Small intestine (tissue), 7 donors: Measurements from ENCODE around the gene COL4A3. TPM values are rescaled to one million over a fixed set of nuclear protein-coding genes. Genes with fewer than 3 reads are reported as not detected.

ENCODE experiments used
- DNase-seq, 2 donors: peaks; one replicate each; pipeline versions ENCODE4 v3.0.0 to v3.0.0-alpha.2; 2013
- FAIRE-seq: peaks from 2 replicates; lab custom pipeline; 2012; peaks lifted over from hg19 to GRCh38; lab: Jason Lieb, UNC
- H3K27ac ChIP-seq, 3 donors: one replicate each; pipeline ENCODE4 v1.5.1; 2013; ENCODE audit warnings: low read length in 2 of 3, mild to moderate bottlenecking in 2 of 3, control low read depth in 1 of 3, inconsistent platforms in 1 of 3, low read depth in 1 of 3, moderate library complexity in 1 of 3
- H3K27me3 ChIP-seq, 3 donors: one replicate each; pipeline ENCODE4 v1.6.1; 2013; ENCODE audit warnings: low read length in 3 of 3, inconsistent platforms in 1 of 3; ENCODE audit not compliant: control insufficient read depth in 3 of 3, insufficient read depth in 3 of 3
- H3K36me3 ChIP-seq, 3 donors: one replicate each; pipeline ENCODE4 v1.6.1; 2013; ENCODE audit warnings: low read length in 3 of 3, inconsistent platforms in 1 of 3, low read depth in 1 of 3, mild to moderate bottlenecking in 1 of 3, moderate library complexity in 1 of 3; ENCODE audit not compliant: control insufficient read depth in 3 of 3, insufficient read depth in 2 of 3
- H3K4me1 ChIP-seq, 3 donors: one replicate each; pipeline ENCODE4 v1.6.1; 2013; ENCODE audit warnings: low read length in 2 of 3, inconsistent platforms in 1 of 3, low read depth in 1 of 3, mild to moderate bottlenecking in 1 of 3, moderate library complexity in 1 of 3; ENCODE audit not compliant: control insufficient read depth in 3 of 3, insufficient read depth in 2 of 3
- H3K4me3 ChIP-seq, 3 donors: one replicate each; pipeline ENCODE4 v1.5.1; 2013; ENCODE audit warnings: low read length in 3 of 3, control low read depth in 1 of 3, inconsistent platforms in 1 of 3, low read depth in 1 of 3, mild to moderate bottlenecking in 1 of 3, moderate library complexity in 1 of 3
- H3K9me3 ChIP-seq, 2 donors: one replicate each; pipeline ENCODE4 v1.6.1; 2013; ENCODE audit warnings: low read depth in 1 of 2, low read length in 1 of 2; ENCODE audit not compliant: control insufficient read depth in 2 of 2, insufficient read depth in 1 of 2
- WGBS, 3 donors: extraction: QIAGEN DNeasy Blood & Tissue Kit; methylation state at CpG; one replicate each; pipeline ENCODE4 v1.1.7; 2013; 5-methylcytosine and 5-hydroxymethylcytosine counted together
- polyA plus RNA-seq, 4 donors: library from polyadenylated mRNA; stranded (reverse) in 3 of 4; unstranded in 1 of 4; fragments of 200-250 nt in 3 of 4; fragments of 120-200 nt in 1 of 4; gene quantifications; one replicate each; pipeline versions ENCODE4 v1.2.1 to v1.2.3, GENCODE V29; 2013
- donor health status: healthy with polysubstance abuse.
- donor health status: control.
- donor health status: control.
- donor health status: Bipolar disorder and iron deficiency.
- donor health status: healthy.

Gene COL4A3
- polyA plus RNA-seq, 4 donors, result under 0.01 to 0.21 (median 0.01) TPM; not detected in 1

DNA sequence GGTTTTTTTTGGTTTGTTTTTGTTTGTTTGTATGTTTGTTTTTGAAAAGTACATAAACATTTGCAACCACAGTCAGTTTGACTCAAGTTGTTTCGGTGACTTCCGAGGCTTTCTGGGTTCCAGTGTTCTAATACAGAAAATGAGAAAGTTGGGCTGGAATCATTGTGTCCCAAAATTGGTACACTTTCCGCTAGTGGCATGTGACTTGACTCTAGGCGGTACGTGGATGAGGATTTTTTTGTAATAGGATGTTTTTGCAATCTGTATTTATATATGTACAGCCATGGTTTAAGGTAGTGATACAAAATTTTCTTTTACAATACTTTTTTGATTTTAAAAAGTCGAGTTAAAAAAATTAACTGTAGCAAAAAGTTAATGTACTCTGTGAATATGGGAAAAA is 162.4 kb downstream of the COL4A3 start:
- H3K36me3 ChIP-seq, result peaks cover 2 to 5% (median 2%) of the 10 kb centered on the region in 3 donors
- WGBS, 3 donors, result 91 to 92% (median 91%) methylated on average over 6 of the region's 6 CpGs
- peaks cover 0 to 6% of the 10 kb centered on the region in 2 donors for H3K9me3 ChIP-seq
- no peak overlapping the region for H3K27ac ChIP-seq
- DNase-seq (no peak), FAIRE-seq (no peak)
- peak overlapping the region in 1 of 3 donors; percentile 64 for H3K4me3 ChIP-seq
- peaks cover 0 to 6% (median 5%) of the 10 kb centered on the region in 3 donors for H3K4me1 ChIP-seq
- no peaks in the 10 kb centered on the region for H3K27me3 ChIP-seq

DNA sequence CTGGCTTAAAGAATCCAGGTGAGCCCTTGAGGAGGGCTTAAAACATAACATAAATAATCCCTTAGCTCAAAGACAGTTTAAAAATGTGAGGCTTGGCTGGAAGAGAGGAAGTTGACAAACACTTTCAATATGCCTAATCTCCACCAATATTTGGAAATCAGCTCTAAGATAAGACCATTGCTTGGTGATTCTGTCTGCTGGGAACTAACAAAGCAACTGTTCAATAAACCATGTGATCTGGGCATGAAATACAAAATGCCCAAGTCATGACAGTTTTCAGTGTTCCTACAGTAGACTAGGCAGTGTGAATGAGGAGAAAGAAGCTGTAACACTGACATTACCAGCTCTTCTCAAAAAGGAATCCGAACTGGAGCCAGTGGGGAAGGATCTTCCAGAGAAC is 171.3 kb downstream of the COL4A3 start:
- DNase-seq (no peak), FAIRE-seq (no peak)
- no peaks in the 10 kb centered on the region for H3K9me3 ChIP-seq
- no peaks in the 10 kb centered on the region for H3K27me3 ChIP-seq
- H3K4me1 ChIP-seq, result peaks cover 0 to 3% (median 0%) of the 10 kb centered on the region in 3 donors
- 85 to 96% (median 88%) methylated on average over 1 of the region's 1 CpG for WGBS, 3 donors
- no peak overlapping the region for H3K27ac ChIP-seq
- no peak overlapping the region for H3K4me3 ChIP-seq
- peaks cover 3 to 20% (median 4%) of the 10 kb centered on the region in 3 donors for H3K36me3 ChIP-seq

DNA sequence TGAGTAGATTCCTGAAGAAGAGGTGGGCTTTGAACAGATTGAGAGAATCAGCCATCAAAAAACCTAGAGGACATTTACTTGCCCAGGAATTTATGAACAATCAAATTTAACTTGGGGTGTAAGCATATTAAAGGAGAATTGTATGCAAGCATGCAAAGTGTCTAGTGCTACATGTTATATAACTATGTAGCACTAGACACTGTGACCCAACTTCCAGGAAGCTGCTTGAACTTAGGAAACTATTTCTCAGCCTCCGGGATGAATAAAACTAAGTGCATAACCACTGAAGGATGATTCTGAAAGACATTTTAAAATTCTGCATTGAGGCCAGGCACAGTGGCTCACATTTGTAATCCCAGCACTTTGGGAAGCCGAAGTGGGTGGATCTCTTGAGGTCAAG is 173.0 kb downstream of the COL4A3 start:
- Histone ChIP-seq H3K36me3 (peaks cover 3 to 20% (median 4%) of the 10 kb centered on the region in 3 donors), H3K9me3 (no peaks in the 10 kb centered on the region), H3K27ac (no peak overlapping the region), H3K27me3 (no peaks in the 10 kb centered on the region), H3K4me3 (no peak overlapping the region), H3K4me1 (peaks cover 0 to 3% (median 0%) of the 10 kb centered on the region in 3 donors)
- no peak for FAIRE-seq
- WGBS, 3 donors, result 95 to 99% (median 98%) methylated on average over 2 of the region's 2 CpGs
- no peak for DNase-seq

DNA sequence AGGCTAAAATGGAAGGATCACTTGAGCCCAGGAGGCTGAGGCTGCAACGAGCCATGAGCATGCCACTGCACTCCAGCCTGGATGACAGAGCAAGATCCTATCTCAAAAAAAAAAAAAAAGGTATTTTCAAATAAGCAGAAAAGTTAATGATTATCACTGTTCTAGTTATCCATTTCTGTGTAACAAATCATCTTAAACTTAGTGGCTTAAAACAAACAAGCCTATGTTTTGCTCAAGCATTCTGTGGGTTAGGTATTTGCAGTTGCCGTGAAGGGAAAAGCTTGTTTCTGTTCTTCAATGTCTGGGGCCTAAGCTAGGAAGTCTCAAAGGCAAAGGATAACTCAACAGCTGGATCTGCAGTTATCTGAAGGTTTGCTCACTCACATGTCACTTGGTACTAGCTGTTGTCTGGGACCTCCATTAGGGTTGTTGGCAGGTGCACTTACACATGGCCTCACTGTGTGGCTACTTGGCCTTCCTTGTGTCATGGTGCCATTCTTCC is 174.7 kb downstream of the COL4A3 start:
- Histone ChIP-seq H3K4me3 (no peak overlapping the region), H3K36me3 (peaks cover 3 to 20% (median 8%) of the 10 kb centered on the region in 3 donors), H3K9me3 (no peaks in the 10 kb centered on the region), H3K27me3 (no peaks in the 10 kb centered on the region), H3K27ac (no peak overlapping the region), H3K4me1 (peaks cover 0 to 3% (median 0%) of the 10 kb centered on the region in 3 donors)
- 82 to 90% (median 89%) methylated on average over 2 of the region's 2 CpGs for WGBS, 3 donors
- DNase-seq (peak in 1 of 2 donors; percentile 36), FAIRE-seq (no peak)

DNA sequence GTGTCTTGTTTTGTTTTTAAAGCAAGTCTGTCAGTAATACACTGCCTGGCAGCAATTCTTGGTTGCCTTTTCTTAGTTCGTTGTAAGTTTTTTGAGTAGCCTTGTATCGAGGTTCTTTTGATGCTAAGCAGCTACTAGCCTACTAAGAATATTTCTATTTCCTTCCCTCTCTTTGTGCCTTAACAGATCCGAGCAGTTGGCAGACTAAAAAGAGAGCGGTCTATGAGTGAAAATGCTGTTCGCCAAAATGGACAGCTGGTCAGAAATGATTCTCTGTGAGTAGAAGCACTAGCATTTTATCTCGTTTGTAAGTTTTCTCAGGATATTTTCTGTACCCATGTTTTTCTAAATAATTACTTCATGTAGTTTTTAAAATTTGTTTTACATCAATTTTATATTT is 175.7 kb downstream of the COL4A3 start:
- FAIRE-seq, result no peak
- H3K9me3 ChIP-seq, result no peaks in the 10 kb centered on the region

DNA sequence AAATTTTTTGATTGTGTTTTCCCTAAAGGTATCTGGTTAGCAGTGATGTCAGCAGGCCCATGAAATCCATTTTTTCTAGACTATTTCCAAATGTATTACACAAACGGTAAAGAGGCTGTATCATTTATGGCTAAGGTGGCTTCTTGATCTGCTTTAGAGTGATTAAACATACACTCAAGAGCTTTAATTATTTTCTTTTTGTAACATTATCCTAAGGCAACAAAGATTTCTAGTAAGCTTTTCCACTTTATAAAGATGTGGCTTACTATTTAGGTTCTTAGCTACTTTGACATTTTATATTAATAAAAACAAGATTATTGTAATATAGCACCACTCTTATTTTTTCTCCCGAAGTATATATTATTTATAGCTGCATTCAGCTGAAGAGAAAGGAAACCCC is 177.1 kb downstream of the COL4A3 start:
- DNase-seq (no peak), FAIRE-seq (no peak)
- Histone ChIP-seq H3K36me3 (peaks cover 3 to 11% (median 4%) of the 10 kb centered on the region in 3 donors), H3K4me1 (peaks cover 0 to 3% (median 0%) of the 10 kb centered on the region in 3 donors), H3K27ac (no peak overlapping the region), H3K4me3 (no peak overlapping the region), H3K9me3 (no peaks in the 10 kb centered on the region), H3K27me3 (no peaks in the 10 kb centered on the region)
- 87 to 95% (median 91%) methylated on average over 2 of the region's 2 CpGs for WGBS, 3 donors

More for the DNA sequence above, 175.7 kb downstream of the COL4A3 start:
- 73 to 79% (median 78%) methylated on average over 6 of the region's 6 CpGs for WGBS, 3 donors
- Histone ChIP-seq H3K27ac (no peak overlapping the region), H3K27me3 (no peaks in the 10 kb centered on the region), H3K36me3 (peaks cover 3 to 17% (median 4%) of the 10 kb centered on the region in 3 donors), H3K4me3 (no peak overlapping the region), H3K4me1 (peaks cover 0 to 3% (median 0%) of the 10 kb centered on the region in 3 donors)
- DNase-seq, result no peak

DNA sequence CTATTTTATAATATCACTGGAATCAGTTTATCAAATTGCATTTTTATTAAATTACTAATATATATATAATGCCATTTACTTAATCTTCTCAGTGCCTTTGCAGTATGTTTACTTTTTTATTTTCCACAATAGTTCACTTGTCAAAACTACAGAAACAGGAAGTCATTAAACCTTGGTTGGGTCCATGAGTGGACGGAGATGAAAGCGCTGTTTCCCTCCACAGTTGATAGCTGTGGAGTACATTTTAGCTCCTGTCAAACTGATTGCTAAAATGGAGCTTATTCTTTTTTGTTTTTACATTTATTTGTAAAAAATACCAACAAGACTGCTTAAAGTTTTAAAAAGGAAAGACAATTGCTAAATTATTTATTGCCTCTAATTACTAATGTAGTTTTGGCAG is 179.8 kb downstream of the COL4A3 start:
- FAIRE-seq, result no peak
- H3K4me3 ChIP-seq, result no peak overlapping the region
- WGBS, 3 donors, result 70 to 81% (median 79%) methylated on average over 2 of the region's 2 CpGs

DNA sequence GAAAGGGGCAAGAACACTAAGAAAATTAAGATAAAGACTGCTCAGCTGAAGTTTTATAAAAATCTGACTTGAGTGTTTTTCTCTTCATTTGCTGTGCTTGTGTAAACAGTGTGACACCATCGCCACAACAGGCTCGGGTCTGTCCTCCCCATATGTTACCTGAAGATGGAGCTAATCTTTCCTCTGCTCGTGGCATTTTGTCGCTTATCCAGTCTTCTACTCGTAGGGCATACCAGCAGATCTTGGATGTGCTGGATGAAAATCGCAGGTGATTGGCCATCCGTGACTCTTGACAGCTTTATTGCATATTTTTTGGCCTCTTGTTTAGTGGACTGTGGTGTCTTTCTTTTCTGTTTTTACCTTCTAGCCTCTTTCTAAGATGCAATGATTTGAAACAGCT is 182.7 kb downstream of the COL4A3 start:
- WGBS, 3 donors, result 74 to 82% (median 77%) methylated on average over 7 of the region's 7 CpGs
- Histone ChIP-seq H3K36me3 (peaks cover 2 to 9% (median 8%) of the 10 kb centered on the region in 3 donors), H3K4me1 (no peaks in the 10 kb centered on the region), H3K27ac (no peak overlapping the region), H3K9me3 (no peaks in the 10 kb centered on the region), H3K4me3 (no peak overlapping the region), H3K27me3 (no peaks in the 10 kb centered on the region)
- FAIRE-seq, result no peak
- no peak for DNase-seq

More for the DNA sequence above, 179.8 kb downstream of the COL4A3 start:
- Histone ChIP-seq H3K27ac (no peak overlapping the region), H3K9me3 (no peaks in the 10 kb centered on the region), H3K36me3 (peaks cover 6 to 11% (median 8%) of the 10 kb centered on the region in 3 donors), H3K27me3 (no peaks in the 10 kb centered on the region), H3K4me1 (no peaks in the 10 kb centered on the region)
- DNase-seq, result no peak

DNA sequence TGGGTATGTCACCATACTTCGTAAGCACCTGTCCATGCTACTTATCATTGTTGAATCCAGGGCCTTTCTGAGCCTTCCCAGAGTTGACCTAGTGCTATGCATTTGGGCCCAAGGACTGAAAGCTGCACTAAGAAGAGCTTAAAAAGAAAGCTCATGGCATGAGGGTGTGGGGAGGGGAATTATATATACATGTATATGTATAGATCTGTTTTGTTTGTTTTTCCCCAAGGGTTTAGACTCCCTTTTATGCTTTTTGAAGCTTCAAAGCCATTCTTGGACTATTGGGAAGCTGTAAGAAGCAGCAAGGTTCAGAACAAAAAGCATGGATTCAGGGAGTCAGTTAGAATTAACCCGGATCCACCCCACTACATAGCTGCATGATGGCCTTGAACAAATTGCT is 183.9 kb downstream of the COL4A3 start:
- WGBS, 3 donors, result 90 to 100% (median 96%) methylated on average over 2 of the region's 2 CpGs
- peaks cover 2 to 11% (median 9%) of the 10 kb centered on the region in 3 donors for H3K36me3 ChIP-seq
- H3K4me1 ChIP-seq, result no peaks in the 10 kb centered on the region
- FAIRE-seq (no peak), DNase-seq (no peak)
- no peak overlapping the region for H3K27ac ChIP-seq
- H3K27me3 ChIP-seq, result no peaks in the 10 kb centered on the region
- no peaks in the 10 kb centered on the region for H3K9me3 ChIP-seq
- H3K4me3 ChIP-seq, result no peak overlapping the region
